Activated CD4-positive, alpha-beta T cell treated with anti-CD3 and anti-CD28 coated beads, Interleukin-2, Interleukin-6, amounts not matched to agents 100 ng/mL and 50 ng/mL, durations not matched to agents 16 hours and 8 hours (primary cell): ENCODE data around the gene PTPDC1.

ENCODE experiments used
- DNase-seq: peaks from one replicate; pipeline ENCODE4 v3.0.0-alpha.2; 2020

Gene PTPDC1, protein sequence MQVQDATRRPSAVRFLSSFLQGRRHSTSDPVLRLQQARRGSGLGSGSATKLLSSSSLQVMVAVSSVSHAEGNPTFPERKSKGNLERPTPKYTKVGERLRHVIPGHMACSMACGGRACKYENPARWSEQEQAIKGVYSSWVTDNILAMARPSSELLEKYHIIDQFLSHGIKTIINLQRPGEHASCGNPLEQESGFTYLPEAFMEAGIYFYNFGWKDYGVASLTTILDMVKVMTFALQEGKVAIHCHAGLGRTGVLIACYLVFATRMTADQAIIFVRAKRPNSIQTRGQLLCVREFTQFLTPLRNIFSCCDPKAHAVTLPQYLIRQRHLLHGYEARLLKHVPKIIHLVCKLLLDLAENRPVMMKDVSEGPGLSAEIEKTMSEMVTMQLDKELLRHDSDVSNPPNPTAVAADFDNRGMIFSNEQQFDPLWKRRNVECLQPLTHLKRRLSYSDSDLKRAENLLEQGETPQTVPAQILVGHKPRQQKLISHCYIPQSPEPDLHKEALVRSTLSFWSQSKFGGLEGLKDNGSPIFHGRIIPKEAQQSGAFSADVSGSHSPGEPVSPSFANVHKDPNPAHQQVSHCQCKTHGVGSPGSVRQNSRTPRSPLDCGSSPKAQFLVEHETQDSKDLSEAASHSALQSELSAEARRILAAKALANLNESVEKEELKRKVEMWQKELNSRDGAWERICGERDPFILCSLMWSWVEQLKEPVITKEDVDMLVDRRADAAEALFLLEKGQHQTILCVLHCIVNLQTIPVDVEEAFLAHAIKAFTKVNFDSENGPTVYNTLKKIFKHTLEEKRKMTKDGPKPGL

GRCh38 chr9:94084314-94084713, at the start of gene PTPDC1:
Gene PTPDC1, plus strand, starts transcription at chr9:94084464. Its CDS starts 67 bp downstream, at chr9:94084531.
- no peak for DNase-seq

DNA sequence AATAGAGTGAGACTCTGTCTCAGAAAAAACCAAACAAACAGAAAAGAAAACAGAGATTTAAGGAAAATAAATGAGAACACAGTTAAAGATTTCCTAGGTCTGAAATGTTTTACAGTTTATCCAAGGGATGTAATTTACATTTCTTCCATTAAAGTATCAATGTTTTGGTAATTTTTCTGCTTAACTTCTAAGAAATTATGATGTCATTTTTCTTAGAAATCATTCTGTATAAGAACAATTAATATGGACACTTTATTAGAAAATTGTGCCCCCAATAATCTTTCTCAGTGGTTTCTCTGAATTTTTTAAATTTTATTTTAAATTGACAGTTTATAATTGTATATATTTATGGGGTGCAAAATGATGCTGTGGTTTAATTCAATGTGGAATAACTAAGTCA, 49.8 kb upstream of the PTPDC1 start:
- no peak for DNase-seq

DNA sequence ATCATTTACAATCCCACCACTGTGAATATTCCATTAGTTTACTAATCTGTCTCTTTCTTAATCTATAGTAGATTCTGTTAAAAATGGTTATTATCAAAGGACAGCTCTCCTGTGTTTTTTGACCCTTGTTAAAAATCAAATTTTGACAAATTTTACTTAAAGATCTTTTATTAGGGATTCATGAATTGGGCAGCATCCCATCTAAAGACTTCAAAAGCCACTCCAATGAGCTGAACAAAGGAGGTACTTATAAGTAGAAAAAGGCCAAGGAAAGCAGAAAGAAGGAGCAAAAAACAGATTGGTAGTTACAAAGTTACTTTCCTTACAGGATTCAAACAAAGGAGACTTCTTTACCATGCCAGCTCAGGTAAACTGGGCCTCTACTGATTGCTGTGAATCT, 44.5 kb upstream of the PTPDC1 start:
- DNase-seq = no peak

DNA sequence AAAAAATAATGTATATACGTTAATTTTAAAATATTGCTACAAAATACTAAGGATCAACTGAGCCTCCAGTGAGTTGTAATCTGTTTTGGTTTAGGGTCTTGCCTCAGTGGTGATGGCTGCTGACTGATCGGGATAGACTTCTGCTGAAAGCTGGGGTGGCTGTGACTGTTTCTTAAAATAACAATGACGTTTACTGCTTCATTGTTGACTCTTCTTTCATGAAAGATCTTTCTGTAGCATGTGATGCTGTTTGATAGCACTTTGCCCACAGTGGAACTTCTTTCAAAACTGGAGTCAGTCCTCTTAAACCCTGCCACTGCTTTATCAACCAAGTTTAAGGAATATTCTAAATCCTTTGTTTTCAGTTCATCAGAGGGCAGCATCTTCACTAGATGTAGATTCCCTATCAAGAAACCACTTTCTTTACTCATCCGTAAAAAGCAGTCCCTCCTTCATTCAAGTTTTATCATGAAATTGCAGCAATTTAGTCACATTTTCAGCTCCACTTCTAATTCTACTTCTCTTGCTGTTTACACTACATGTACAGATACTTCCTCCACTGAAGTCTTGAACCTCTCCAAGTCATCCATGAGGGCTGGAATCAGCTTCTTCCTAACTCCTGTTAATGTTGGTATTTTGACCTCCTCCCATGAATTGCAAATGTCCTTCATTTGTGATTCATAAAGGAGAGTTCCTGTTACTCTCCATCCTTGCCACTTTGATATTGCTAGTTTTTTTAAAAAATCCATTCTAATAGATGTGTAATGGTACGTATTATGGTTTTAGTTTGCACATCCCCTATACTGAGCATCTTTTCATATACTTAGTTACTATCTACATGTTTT, 41.5 kb upstream of the PTPDC1 start:
- DNase-seq = no peak

- no peak for DNase-seq
Observed at GRCh38 chr9:94054716-94055115, 29.5 kb upstream of the PTPDC1 start.

GRCh38 chr9:94056442-94056974, 27.8 kb upstream of the PTPDC1 start:
- DNase-seq = peak; percentile 5

DNA sequence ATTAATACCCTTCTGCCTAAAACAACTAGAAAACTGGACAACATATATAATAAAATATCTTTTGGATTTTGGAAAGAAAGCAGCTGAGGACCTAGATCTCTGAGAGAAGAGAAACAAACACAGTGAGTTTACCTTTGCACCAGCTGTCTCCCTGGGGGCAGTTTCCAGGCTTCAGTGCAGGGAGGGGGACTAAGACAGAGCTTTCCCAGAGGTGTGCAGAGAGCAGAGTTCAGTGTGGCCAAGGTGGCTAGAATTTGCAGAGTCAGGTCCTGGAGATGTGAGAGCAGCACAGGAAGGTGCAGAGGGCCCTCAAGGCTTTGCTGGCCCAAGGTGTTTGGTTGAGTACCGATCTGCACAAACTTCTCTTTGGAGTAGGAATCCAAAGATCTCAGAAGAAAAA, 26.3 kb upstream of the PTPDC1 start:
- DNase-seq = no peak

DNA sequence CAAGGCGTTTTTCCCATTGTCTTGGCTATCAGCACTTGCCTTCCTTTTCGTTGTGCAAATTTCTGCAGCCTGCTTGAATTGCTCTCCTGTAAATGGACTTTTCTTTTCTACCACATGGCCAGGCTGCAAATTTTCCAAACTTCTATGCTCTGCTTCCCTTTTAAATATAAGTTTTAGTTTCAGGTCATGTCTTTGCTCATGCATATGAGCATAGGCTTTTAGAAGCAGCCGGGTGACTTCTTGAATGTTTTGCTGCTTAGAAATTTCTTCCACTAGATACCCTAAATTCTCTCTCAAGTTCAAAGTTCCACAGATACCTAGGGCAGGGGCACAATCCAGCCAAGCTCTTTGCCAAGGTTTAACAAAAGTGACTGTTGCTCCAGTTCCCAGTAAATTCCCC, 22.4 kb upstream of the PTPDC1 start:
- DNase-seq = no peak

GRCh38 chr9:94065535-94065961, 18.7 kb upstream of the PTPDC1 start:
- peak; percentile 78 for DNase-seq

- DNase-seq = no peak
Observed at GRCh38 chr9:94068257-94068656, 16.0 kb upstream of the PTPDC1 start.

DNA sequence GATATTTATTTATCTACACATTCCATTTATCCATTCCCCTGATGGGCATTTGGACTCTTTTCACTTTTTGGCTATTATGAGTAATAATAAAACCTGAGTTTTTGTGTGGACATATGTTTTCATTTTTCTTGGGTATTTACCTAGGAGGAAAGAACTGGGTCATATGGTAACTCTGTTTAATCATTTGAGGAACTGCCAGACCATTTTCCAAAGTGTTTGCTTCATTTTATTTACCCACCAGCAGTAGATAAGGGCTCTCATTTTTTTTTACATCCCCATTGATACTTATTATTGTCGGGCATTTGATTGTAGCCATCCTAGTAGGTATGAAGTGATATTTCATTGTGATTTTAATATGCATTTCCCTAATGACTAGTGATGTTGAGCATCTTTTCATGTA, 7.7 kb upstream of the PTPDC1 start:
- no peak for DNase-seq

GRCh38 chr9:94078086-94078485, 6.2 kb upstream of the PTPDC1 start:
- no peak for DNase-seq

DNA sequence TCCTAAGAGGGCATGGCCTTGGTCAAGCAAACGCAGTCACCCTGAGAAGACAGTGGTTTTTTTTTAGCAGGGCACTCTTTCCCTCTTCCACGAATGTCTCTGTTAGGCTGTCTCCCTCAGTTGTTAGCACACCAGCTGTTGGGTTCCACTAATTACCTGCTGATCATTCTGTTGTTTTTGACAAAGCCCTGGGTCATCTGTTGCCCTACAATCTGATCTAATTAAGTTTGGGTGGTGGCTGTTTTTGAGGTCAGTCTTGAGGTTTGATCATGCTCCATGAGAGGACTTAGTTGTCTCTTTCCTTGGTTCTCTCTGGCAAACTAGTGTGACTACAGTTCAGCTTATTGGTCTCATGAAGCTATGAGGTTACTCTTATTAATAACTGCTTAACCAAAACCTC, 5.0 kb upstream of the PTPDC1 start:
- DNase-seq = no peak

DNA sequence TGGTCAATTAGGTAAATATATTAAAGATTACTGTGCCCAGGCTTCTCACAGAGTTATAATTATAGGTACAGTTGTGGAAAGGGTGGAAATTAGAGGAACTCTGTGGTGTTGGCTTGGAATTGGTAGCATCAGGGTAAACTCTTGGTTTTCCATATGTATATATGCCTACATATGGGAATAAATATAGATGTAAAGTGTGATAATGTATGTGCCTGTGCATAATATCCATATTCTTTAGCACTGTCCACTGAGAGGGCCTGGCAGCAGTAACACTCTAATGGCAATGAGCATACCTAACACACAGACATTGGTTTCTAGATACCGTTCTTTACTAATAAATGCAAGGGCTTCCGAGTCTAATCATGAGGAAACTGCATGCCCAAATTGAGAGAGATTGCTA, 4.0 kb upstream of the PTPDC1 start:
- DNase-seq = no peak

- peak; percentile 33 for DNase-seq
Observed at GRCh38 chr9:94081435-94081834, 2.8 kb upstream of the PTPDC1 start.

DNA sequence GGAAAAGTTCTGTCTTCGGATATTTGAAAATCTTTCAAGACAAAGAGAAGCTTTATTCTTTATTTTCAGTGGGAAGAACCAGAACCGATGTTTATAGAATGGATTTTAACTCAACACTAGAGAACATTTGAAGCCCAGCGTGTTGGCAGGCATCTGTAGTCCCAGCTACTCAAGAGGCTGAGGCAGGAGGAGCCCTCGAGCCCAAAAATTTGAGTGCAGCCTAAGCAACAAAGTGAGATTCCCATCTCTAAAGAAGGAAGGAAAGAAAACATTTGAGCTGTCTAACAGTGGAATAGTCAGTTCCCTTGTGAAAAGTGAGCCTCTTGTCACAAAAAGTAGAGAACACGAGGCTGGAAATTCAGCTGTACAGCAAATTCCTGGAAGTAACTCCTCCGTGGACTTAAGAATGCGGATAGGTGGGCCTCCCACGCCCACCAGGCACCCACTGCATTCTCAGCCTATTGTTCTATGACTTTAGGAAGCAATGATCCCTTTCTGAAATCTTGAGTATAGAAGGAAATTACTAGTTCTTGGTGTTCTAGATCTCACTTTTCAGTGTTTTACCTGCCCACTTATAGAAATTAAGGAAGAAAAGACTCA, 2.3 kb upstream of the PTPDC1 start:
- no peak for DNase-seq

GRCh38 chr9:94082553-94082952, 1.7 kb upstream of the PTPDC1 start:
- peak; percentile 28 for DNase-seq

DNA sequence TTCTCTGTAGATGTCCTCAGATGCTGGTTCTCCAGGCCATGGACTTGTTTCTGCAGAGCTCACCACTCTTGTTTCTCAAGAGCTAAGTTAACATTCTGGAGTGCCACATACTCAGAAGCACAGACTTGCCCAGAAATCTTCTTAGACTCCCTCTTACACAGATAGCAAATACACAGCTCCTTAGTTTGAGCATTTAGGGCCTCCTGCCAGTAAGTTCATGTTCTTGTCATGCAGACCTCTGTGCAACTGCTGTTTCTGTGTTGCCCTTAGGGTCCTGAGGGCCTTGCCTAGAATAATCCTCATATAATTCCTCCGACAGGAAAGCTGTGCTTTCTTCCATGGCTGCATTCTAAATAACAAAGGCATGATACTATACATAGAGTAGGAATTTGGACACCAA, 1.3 kb upstream of the PTPDC1 start:
- DNase-seq = no peak

DNA sequence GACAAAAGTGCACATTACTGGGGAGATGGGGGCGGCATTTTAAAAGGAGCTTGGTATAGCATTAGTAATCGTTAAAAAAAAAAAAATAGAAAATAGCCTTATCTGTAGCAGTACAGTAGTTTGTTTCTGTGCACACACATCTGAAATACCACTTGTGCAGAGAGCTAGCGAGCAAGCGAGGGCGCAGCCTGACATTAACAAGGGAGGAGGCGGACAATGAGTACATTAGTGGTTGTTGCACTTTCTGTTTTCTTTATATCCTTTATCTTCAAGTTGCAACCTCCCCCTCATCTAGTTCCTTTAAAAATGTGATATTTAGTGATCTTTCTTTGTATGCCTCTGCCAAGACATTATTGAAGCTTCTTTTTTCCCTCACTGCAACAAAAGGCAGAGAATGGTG, 880 bp upstream of the PTPDC1 start:
- no peak for DNase-seq

- no peak for DNase-seq
Observed at GRCh38 chr9:94085062-94085639, 887 bp downstream of the PTPDC1 start.

- DNase-seq = no peak
Observed at GRCh38 chr9:94086486-94087345, 2.5 kb downstream of the PTPDC1 start.
